Measurements from ENCODE around the gene C20orf202.

C20orf202 gene

GRCh38 chr20:1202762-1203504 lies at the start of gene C20orf202:
C20orf202 (plus strand) TSS chr20:1203454; CDS start chr20:1203586, 132 bp downstream.
- DNase-seq, result no peak

- DNase-seq, result no peak
These were observed 49.0 kb upstream of the C20orf202 start for GRCh38 chr20:1154226-1154625.

DNA sequence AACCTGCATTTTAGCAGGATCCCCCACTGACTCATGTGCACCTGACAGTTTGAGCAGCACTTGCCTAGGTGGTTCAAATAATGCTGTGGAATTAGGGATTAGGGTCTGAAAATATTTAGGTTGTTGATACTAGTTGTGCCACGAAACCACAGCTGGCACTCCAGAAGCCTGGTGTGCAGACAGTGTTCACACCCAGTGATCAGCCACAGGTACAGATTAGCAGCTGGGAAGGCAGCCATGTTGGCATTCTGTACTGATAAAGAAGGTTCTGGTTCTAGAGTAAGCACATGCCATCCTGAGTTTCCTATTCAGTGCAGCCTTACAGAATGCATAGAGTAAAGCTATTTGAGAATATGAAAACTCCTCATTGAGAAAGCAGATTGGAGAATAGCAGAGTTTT lies 48.6 kb upstream of the C20orf202 start:
- DNase-seq, result no peak

DNA sequence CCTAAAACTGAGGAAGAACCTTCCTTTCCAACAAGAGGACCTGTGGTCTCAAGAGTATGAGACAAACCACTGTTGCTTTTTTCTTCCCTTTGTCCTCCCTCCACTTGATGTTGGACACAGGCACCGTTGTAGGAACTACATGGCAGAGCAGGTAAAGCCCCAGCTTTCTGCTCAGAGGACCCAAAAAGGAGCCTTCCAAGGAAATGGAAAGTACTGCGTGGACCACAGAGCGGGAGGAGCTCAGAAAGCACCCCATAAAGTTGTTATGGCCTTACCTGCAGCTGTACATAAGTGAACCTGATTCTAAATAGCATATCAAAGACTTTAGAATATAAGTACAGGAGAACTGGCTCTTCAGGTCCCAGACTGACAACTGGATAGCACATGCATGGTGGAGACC lies 47.9 kb upstream of the C20orf202 start:
- DNase-seq, result no peak

DNA sequence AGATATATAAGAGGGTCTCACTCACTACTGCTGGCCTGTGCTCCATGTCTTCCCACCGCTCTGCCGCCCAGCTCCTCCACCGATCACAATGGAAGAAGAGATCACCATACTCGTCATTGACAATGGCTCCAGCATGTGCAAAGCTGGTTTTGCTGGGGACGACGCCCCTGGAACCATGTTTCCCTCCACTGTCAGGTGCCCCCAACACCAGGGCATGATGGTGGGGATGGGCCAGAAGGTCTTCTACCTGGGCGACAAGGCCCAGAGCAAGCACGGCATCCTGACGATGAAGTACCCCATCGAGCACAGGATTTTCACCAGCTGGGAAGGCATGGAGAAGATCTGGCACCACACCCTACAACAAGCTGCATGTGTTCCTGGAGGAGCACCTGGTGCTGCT lies 42.8 kb upstream of the C20orf202 start:
- DNase-seq, result no peak

- no peak for DNase-seq
These were observed 42.3 kb upstream of the C20orf202 start for GRCh38 chr20:1160991-1161390.

GRCh38 chr20:1163105-1163504 lies 40.1 kb upstream of the C20orf202 start:
- DNase-seq, result no peak

- DNase-seq, result no peak
These were observed 39.6 kb upstream of the C20orf202 start for GRCh38 chr20:1163653-1164052.

GRCh38 chr20:1164871-1165270 lies 38.4 kb upstream of the C20orf202 start:
- DNase-seq, result no peak

DNA sequence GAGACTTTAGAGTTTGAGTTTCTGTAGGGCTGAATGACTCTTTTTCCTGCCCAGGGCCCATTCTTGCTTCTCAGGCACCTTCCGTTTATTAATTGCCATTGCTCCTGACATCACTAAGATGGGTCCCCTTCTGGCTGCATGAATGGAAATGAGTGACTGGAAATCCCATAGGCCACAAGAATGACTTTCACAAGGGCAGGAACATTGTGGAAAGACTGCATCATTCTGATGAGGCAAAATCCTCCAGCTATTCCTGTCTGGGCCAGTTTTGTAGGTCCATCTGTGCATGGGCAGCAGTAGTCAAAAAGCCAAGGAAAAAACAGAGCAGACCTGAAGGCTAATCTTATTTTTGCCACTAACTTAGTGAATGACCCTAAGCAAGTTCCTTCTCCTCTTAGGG lies 37.7 kb upstream of the C20orf202 start:
- DNase-seq, result no peak

DNA sequence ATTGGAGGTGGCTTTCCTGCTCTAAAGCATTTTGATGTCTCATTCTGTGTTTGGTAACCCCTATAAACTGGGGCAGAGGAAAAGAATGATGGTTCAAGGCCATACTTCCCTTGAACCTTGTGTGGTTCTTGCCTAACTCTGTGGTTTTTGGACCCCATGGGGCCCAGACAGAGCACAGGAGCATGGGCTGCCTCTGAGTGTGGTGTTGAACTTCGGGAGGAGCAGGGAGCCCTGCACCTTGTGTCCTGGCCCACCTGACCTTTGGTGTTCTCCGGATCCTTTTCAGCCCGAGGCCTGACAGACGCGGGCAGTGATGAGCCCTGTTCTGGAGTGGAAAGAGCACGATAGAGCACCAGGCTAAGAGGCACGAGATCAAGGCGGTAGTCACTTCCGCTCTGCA lies 37.3 kb upstream of the C20orf202 start:
- no peak for DNase-seq

DNA sequence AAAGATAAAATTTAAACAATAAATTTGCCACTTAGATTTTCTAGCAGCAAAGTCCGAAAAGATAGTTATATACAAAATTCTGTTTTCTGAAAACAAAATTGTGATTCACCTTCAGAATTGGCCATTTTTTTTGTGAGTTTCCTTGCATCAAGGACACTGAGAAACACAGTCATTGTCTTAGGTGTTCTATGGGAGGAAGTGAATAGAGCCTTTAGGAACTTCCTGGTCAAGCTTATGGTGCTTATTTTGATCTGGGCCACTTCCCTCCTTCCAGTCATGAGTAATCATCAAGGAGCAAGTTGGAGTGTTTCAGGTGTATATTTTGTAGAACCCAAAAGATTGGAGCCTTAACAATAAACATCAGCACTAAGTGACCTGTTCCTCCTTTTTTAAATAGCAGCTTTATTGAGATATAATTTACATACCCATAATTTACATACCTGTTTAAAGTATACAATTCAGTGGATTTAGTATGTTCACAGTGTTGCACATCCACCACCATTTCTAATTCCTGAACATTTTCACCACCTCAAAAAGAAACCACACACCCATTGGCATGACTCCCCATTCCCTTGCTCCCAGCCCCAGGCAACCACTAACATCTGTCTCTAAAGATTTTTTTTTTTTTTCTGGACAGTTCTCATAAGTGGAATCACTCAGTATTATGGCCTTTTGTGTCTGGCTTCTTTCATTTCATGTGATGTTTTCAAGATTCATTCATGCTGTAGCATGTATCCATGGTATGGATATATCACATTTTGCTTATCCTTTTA lies 36.1 kb upstream of the C20orf202 start:
- no peak for DNase-seq

DNA sequence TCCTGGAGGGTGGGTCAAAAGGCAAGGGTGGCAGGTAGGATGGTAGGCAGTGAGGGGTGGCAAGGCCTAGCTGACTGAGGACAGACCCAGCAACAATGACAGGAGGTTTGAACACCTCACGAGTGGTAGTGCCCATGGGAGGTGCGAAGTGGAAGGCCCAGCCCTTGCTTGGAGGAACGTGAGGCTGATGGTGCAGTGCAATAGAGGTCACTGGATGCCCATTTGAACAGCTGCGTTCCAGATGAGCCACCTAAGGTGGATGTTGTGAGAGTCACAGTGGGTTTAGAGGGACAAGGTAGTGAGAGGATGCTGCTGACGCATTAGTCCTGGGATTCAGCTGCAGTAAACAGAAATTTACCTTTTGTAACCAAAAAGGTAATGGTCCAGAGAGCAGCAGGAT lies 34.0 kb upstream of the C20orf202 start:
- no peak for DNase-seq

DNA sequence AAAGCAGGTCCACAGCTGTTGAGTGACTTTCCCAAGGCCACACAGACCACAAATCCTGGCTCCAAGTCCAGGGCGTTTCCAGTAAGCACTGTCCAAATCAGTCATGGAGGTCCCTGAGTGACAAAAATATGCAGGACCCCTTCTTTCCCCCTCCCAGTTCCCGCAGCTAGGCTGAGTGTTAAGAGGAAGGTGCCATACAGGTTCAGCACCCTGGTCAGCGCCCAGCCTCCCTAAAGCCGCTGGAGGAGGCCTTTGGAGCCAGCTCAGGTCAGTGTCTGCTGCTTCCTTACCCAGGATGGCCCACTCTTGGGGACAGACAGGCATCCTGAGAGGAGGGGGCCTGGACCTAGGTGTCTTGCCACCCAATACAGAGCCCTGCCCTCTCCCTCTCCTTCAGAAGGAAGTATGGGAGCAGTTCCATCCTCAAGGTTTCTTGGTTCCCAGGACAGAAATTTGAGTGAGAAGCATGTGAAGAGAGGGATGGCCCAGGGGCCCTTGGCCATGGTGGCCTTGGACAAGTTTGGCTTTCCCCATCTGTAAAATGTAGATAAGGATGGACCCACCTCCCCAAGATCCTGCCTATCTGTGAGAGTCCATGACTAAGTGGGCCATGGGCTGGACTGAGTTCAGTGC lies 31.7 kb upstream of the C20orf202 start:
- no peak for DNase-seq

DNA sequence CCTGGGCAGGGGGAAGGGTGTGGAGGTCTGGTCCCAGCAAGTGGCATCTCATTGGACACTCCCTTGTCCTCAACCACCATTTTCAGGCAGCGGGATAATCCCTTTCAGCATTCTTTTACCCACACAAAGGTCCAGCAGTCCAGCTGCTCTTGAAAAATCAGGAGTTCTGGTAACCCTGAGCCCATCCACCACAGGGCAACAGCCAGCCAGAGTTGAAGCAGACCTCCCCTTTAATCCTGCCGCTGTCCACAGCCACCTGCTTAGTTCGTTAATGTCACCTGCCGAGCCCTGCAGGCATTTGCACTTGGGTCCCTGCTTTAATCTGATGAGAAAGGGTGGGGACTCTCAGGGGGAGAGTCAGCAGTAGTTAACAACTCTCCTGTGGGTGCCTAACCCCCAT lies 29.6 kb upstream of the C20orf202 start:
- no peak for DNase-seq

GRCh38 chr20:1174787-1175186 lies 28.5 kb upstream of the C20orf202 start:
- no peak for DNase-seq

DNA sequence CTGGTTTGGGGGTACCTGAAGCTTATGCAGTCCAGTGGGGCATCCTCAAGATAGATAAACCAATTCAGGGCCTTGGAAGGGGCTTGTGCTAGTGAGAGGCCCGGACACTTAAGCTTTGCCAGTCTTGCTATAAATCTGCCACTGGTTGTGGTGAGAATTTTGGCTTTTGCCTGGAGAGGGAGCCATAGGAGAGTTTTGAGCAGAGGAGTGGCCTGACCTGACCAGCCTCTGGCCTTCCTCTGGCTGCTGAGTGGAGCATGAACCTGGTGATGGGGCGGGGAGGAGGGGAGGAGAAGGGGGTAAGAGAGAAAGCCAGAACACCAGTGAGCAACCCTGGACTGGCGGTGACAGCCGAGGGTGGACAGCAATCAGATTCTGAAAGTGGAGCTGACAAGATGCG lies 25.6 kb upstream of the C20orf202 start:
- DNase-seq, result no peak

DNA sequence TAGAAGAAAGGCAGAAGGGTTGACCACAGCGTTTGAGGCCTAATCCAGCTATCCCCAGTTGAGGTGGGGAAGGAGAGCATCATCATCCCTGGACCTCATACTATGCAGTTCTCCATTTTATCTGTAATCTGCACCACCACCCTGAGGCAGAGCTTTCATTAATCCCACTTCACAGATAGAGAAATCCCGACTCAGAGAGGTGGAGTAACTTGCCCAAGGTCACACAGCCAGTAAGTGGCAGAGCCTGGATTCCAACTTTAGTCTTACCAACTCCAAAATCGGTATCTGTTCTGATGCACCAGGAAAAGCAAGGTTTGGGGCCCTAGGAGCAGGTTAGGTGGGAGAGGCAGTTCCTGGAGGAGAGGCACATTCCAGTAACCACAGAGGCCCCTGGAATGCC lies 25.2 kb upstream of the C20orf202 start:
- no peak for DNase-seq

DNA sequence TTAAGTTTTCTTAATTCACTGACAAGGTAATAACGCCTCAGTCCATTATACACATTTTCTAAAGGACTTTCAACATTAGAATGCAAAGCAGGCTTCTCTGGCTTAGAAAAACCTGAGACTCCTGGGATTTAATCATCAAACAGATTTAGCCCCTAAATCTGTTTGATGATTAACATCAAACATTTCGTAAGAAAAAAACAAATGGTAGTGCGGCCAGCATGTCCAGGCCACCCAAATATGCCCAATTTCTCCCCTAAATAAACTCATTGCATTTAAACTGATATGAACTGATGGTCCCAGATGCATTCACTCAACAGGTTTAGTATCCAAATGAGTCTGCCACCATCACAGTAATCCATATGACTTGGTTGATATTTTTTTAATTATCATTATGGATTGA lies 24.6 kb upstream of the C20orf202 start:
- no peak for DNase-seq

DNA sequence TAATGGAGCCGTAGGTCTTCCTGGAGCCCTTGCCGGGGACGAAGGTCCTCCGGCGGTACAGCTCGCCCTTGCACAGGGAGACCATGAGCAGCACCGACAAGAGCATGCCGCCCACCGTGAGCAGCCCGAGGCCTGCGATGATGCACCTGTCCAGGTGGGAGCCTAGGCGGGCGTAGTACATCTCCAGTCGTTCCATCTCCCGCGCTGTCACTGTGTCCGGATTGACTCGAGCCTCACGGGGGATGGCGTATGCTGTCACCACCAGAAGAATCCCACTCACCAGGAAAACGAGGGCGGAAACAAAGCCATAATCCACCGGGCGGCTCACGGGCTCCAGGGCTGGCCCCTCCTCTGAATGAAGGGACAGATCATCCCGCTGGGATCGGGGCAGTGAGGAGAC lies 22.3 kb upstream of the C20orf202 start:
- no peak for DNase-seq

DNA sequence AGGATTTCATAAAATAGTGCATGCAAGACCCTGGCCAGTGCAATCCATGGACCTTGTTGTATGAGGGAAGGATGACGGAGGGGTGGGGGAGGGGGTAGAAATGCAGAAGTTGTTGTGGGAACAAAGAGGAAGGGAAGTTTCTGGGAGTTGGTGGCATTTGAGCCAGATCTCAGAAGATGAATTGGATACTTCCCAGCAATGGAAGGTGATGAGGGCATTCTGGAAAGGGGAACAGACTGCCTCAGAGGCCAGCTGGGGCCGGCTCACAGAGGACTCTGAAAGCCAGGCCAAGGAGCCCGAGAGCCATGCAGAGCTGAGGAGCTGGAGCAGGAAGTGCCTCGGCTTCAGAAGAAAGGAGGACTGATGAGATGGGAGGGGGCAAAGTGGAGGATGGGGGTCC lies 21.1 kb upstream of the C20orf202 start:
- no peak for DNase-seq

DNA sequence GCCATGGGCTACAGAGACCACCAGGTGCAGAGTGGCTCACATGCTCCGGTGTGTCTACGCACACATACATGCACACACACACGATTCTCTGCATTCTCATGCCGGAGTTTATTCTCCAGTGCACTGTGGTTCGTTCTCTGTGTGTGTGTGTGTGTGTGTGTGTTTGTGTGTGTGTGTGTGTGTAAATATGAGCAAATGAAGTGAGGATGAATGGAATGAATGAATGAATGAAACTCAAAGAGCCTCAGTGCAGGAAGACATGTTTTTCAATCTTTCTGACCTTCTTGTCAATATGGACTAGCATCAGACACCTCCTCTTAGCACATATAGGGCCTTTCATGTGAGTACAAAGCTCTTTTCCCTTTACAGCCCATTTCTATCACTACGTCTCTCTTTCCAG lies 20.1 kb upstream of the C20orf202 start:
- DNase-seq, result no peak

- DNase-seq, result no peak
These were observed 19.0 kb upstream of the C20orf202 start for GRCh38 chr20:1184260-1184637.

GRCh38 chr20:1184638-1185315 lies 18.5 kb upstream of the C20orf202 start, which contains the start of gene TMEM74B:
TMEM74B (minus strand) TSS chr20:1184981; CDS start chr20:1183801, 1,180 bp downstream.
- no peak for DNase-seq

Data from CD4-positive, alpha-beta T cell treated with Interleukin-12 subunit alpha and Interleukin-12 subunit beta, for 1 hour (primary cell).